DOHH2 (cell line): Measurements from ENCODE around the gene MYO18B.

Experiments
- H3F3A ChIP-seq: fragments of 200-600 bp; sonication (generic), shearing (Covaris generic); 2 replicates; pipeline ENCODE4 v1.6.0; 2016; ENCODE audit warnings: antibody characterized with exemption, mild to moderate bottlenecking; ENCODE audit not compliant: control insufficient read depth, insufficient read depth
- H3K27ac ChIP-seq: fragments of 200-600 bp; sonication (generic); 2 replicates; pipeline ENCODE4 v1.5.1; 2014; ENCODE audit warnings: low read depth, mild to moderate bottlenecking, low read length, moderate library complexity
- H3K27me3 ChIP-seq: fragments of 200-600 bp; sonication (generic); 2 replicates; pipeline ENCODE4 v1.6.1; 2014; ENCODE audit warnings: mild to moderate bottlenecking, low read length, mixed read lengths; ENCODE audit not compliant: control insufficient read depth
- H3K36me3 ChIP-seq: fragments of 200-600 bp; sonication (generic); 2 replicates; pipeline ENCODE4 v1.6.1; 2014; ENCODE audit warnings: mild to moderate bottlenecking, low read length, moderate library complexity, mixed read lengths; ENCODE audit not compliant: control insufficient read depth
- H3K4me1 ChIP-seq: fragments of 200-600 bp; sonication (generic); 2 replicates; pipeline ENCODE4 v1.6.1; 2014; ENCODE audit warnings: mild to moderate bottlenecking, low read length, mixed read lengths; ENCODE audit not compliant: control insufficient read depth
- H3K4me2 ChIP-seq: fragments of 200-600 bp; sonication (generic); 2 replicates; pipeline ENCODE4 v1.6.0; 2014; ENCODE audit warnings: mild to moderate bottlenecking, low read length, moderate library complexity
- H3K4me3 ChIP-seq: fragments of 200-600 bp; sonication (generic); 2 replicates; pipeline ENCODE4 v1.5.1; 2014; ENCODE audit warnings: mild to moderate bottlenecking, low read length, mixed read lengths
- H3K79me2 ChIP-seq: fragments of 200-600 bp; sonication (generic); 2 replicates; pipeline ENCODE4 v1.6.1; 2014; ENCODE audit warnings: mild to moderate bottlenecking, low read length, mixed read lengths; ENCODE audit not compliant: control insufficient read depth
- H3K9me2 ChIP-seq: fragments of 200-600 bp; sonication (generic); replicated peaks from 2 replicates; pipeline ENCODE4 v1.6.1; 2014; ENCODE audit warnings: mild to moderate bottlenecking, low read length, mixed read lengths; ENCODE audit not compliant: control insufficient read depth
- H3K9me3 ChIP-seq: fragments of 200-600 bp; sonication (generic); 2 replicates; pipeline ENCODE4 v1.6.1; 2014; ENCODE audit warnings: antibody characterized with exemption, low read length, mixed read lengths; ENCODE audit not compliant: control insufficient read depth, insufficient read depth
- H4K20me1 ChIP-seq: fragments of 200-600 bp; sonication (generic); 2 replicates; pipeline ENCODE4 v1.6.0; 2014; ENCODE audit warnings: low read depth, mild to moderate bottlenecking, antibody characterized with exemption, low read length, moderate library complexity; ENCODE audit not compliant: control insufficient read depth, insufficient read depth
- CTCF ChIP-seq: fragments of 200-600 bp; sonication (generic); IDR thresholded peaks from one replicate; pipeline ENCODE4 v1.5.1; 2014; ENCODE audit warnings: antibody characterized with exemption, mild to moderate bottlenecking, low read depth, low read length; ENCODE audit not compliant: poor library complexity, severe bottlenecking
- EZH2phosphoT487 ChIP-seq: fragments of 200-600 bp; sonication (generic); IDR thresholded peaks from 2 replicates; pipeline ENCODE4 v1.6.1; 2017; ENCODE audit warnings: borderline replicate concordance, mild to moderate bottlenecking, antibody characterized with exemption, low read length, moderate library complexity, mixed read lengths

Gene MYO18B

GRCh38 chr22:25833091-25833490 is 91.1 kb downstream of the MYO18B start:
- Histone ChIP-seq H3F3A (no peaks in the 10 kb centered on the region), H3K9me2 (no peaks in the 10 kb centered on the region), H3K9me3 (no peaks in the 10 kb centered on the region), H3K4me2 (no peak overlapping the region), H3K4me3 (no peak overlapping the region), H3K36me3 (no peaks in the 10 kb centered on the region), H3K27me3 (no peaks in the 10 kb centered on the region), H3K4me1 (no peaks in the 10 kb centered on the region), H3K79me2 (no peaks in the 10 kb centered on the region), H4K20me1 (no peaks in the 10 kb centered on the region), H3K27ac (no peak overlapping the region)
- TF ChIP-seq EZH2phosphoT487 = no peak
- no peak for TF ChIP-seq CTCF

GRCh38 chr22:25833676-25834075 is 91.7 kb downstream of the MYO18B start:
- H3K36me3 ChIP-seq = no peaks in the 10 kb centered on the region
- H3K27ac ChIP-seq = no peak overlapping the region
- H3K79me2 ChIP-seq = no peaks in the 10 kb centered on the region
- no peaks in the 10 kb centered on the region for H3F3A ChIP-seq
- H3K4me3 ChIP-seq = no peak overlapping the region
- no peaks in the 10 kb centered on the region for H3K9me2 ChIP-seq
- no peaks in the 10 kb centered on the region for H3K4me1 ChIP-seq
- no peaks in the 10 kb centered on the region for H3K9me3 ChIP-seq
- H3K4me2 ChIP-seq = no peak overlapping the region
- TF ChIP-seq CTCF (no peak), EZH2phosphoT487 (no peak)
- no peaks in the 10 kb centered on the region for H3K27me3 ChIP-seq
- no peaks in the 10 kb centered on the region for H4K20me1 ChIP-seq

GRCh38 chr22:25834490-25834889 is 92.5 kb downstream of the MYO18B start:
- no peak for TF ChIP-seq EZH2phosphoT487
- TF ChIP-seq CTCF = no peak
- H3K9me3 ChIP-seq = no peaks in the 10 kb centered on the region
- no peaks in the 10 kb centered on the region for H3K79me2 ChIP-seq
- no peaks in the 10 kb centered on the region for H4K20me1 ChIP-seq
- H3K4me2 ChIP-seq = no peak overlapping the region
- H3K9me2 ChIP-seq = no peaks in the 10 kb centered on the region
- no peaks in the 10 kb centered on the region for H3K27me3 ChIP-seq
- no peaks in the 10 kb centered on the region for H3K36me3 ChIP-seq
- no peak overlapping the region for H3K27ac ChIP-seq
- no peak overlapping the region for H3K4me3 ChIP-seq
- H3F3A ChIP-seq = no peaks in the 10 kb centered on the region
- H3K4me1 ChIP-seq = no peaks in the 10 kb centered on the region

GRCh38 chr22:25835348-25835747 is 93.4 kb downstream of the MYO18B start:
- Histone ChIP-seq H3K36me3 (no peaks in the 10 kb centered on the region), H3K9me2 (no peaks in the 10 kb centered on the region), H4K20me1 (no peaks in the 10 kb centered on the region), H3K4me3 (no peak overlapping the region), H3K4me1 (no peaks in the 10 kb centered on the region), H3K9me3 (no peaks in the 10 kb centered on the region), H3K27me3 (no peaks in the 10 kb centered on the region), H3F3A (no peaks in the 10 kb centered on the region), H3K4me2 (no peak overlapping the region), H3K79me2 (no peaks in the 10 kb centered on the region), H3K27ac (no peak overlapping the region)
- TF ChIP-seq CTCF = no peak
- no peak for TF ChIP-seq EZH2phosphoT487
